Measurements from ENCODE around the gene HM13. TPM values are rescaled to one million over a fixed set of nuclear protein-coding genes. Genes with fewer than 3 reads are reported as not detected.

The HM13 gene
- total and polyA plus RNA-seq, 2 of the 4 experiments (the other 2 are of a cell fraction): 53.2 to 203 TPM

Small RNA genes within 50 kb of the gene (microRNA-seq; reads per million reads assigned to microRNA genes)
- gene MIR3193 (ENCODE audit: insufficient read depth in 1 of 2, insufficient read length in 1 of 2, unreplicated experiment in 1 of 2): 0 to 5.2 reads per million in 2 experiments

Small RNA genes within 50 kb of the gene (small RNA-seq; reads per million reads assigned to genes)
- gene MIR3193: 0.08 to 9.6 (median 5.0) reads per million in 5 experiments

Other genes starting within 250 kb of the HM13 start
- not detected in 2 replicates for gene DEFB116, start 205.9 kb upstream of the HM13 start, total RNA-seq (2012; rRNA removed)
- not detected in 2 replicates for gene DEFB116, start 205.9 kb upstream of the HM13 start, polyA plus RNA-seq (2012; rRNA removed)
- not detected in 2 replicates for gene DEFB118, start 145.8 kb upstream of the HM13 start, total RNA-seq (2012; rRNA removed)
- gene DEFB118, start 145.8 kb upstream of the HM13 start, polyA plus RNA-seq (2012; rRNA removed): not detected in 2 replicates
- gene DEFB119, start 123.9 kb upstream of the HM13 start, total RNA-seq (2012; rRNA removed): not detected in 2 replicates
- gene DEFB119, start 123.9 kb upstream of the HM13 start, polyA plus RNA-seq (2012; rRNA removed): not detected in 2 replicates
- not detected in 2 replicates for gene DEFB121, start 108.2 kb upstream of the HM13 start, total RNA-seq (2012; rRNA removed)
- gene DEFB121, start 108.2 kb upstream of the HM13 start, polyA plus RNA-seq (2012; rRNA removed): not detected in 2 replicates
- gene DEFB123, start 73.8 kb upstream of the HM13 start, total RNA-seq (2012; rRNA removed): not detected in 2 replicates
- gene DEFB123, start 73.8 kb upstream of the HM13 start, polyA plus RNA-seq (2012; rRNA removed): not detected in 2 replicates
- gene DEFB124, start 39.3 kb upstream of the HM13 start, total RNA-seq (2012; rRNA removed): not detected in 2 replicates
- gene DEFB124, start 39.3 kb upstream of the HM13 start, polyA plus RNA-seq (2012; rRNA removed): not detected in 2 replicates
- gene REM1, start 39.2 kb upstream of the HM13 start, total RNA-seq (2012; rRNA removed): not detected in 2 replicates
- gene REM1, start 39.2 kb upstream of the HM13 start, polyA plus RNA-seq (2012; rRNA removed): not detected in 2 replicates
- gene ID1, start 90.8 kb downstream of the HM13 start, total RNA-seq (2012; rRNA removed): 174 and 186 TPM in 2 replicates
- gene ID1, start 90.8 kb downstream of the HM13 start, polyA plus RNA-seq (2012; rRNA removed): 148 and 156 TPM in 2 replicates
- not detected in 2 replicates for gene COX4I2, start 123.5 kb downstream of the HM13 start, total RNA-seq (2012; rRNA removed)
- gene COX4I2, start 123.5 kb downstream of the HM13 start, polyA plus RNA-seq (2012; rRNA removed): not detected in 2 replicates
- 41.9 and 45.5 TPM in 2 replicates for gene BCL2L1, start 208.4 kb downstream of the HM13 start, total RNA-seq (2012; rRNA removed)
- 40.2 and 41.9 TPM in 2 replicates for gene BCL2L1, start 208.4 kb downstream of the HM13 start, polyA plus RNA-seq (2012; rRNA removed)
- gene TPX2, start 224.8 kb downstream of the HM13 start, total RNA-seq (2012; rRNA removed): 72.2 and 82.2 TPM in 2 replicates
- 27.6 and 28.5 TPM in 2 replicates for gene TPX2, start 224.8 kb downstream of the HM13 start, polyA plus RNA-seq (2012; rRNA removed)

Measured in IMR-90 (cell line).